Measurements from ENCODE around the gene BCAR1.

GRCh38 chr16:75293173-75293572, 41.7 kb upstream of the BCAR1 start:
- no peak for TF ChIP-seq POLR2AphosphoS5 (IDR thresholded peaks at IDR 0.05; ENCODE audit: borderline replicate concordance, low read depth, low read length)
- TF ChIP-seq EZH2 (IDR thresholded peaks at IDR 0.05) = no peak
- no peak for TF ChIP-seq FOXP2 (optimal IDR thresholded peaks at IDR 0.05; ENCODE audit: control extremely low read depth, extremely low read length, insufficient read depth)
